GM13976 (cell line): ENCODE data around the gene YWHAG.
"Not testable (repeated sequence)": the region's sequence is repeated elsewhere in the genome, so short reads cannot be mapped to it uniquely, and the experiment has no call there.

Experiments
- DNase-seq: peaks from one replicate; pipeline ENCODE4 v3.0.0; 2012; ENCODE audit warnings: low spot score
- in situ Hi-C: fragments of 300-500 bp; cut with MboI; formaldehyde crosslinking; loops from one replicate; pipeline ENCODE4 v1.12.0; 2022; ENCODE audit warnings: low sequenced_read_pairs, mixed read lengths, inconsistent platforms; ENCODE audit not compliant: unreplicated experiment
- TF ChIP-seq, protein P1 (sequence below): IDR thresholded peaks from 2 replicates; pipeline ENCODE4 v1.5.1; 2012; ENCODE audit warnings: borderline replicate concordance, mild to moderate bottlenecking; ENCODE audit not compliant: insufficient read depth; ENCODE audit errors: extremely low read depth, missing control alignments, control extremely low read depth

The YWHAG gene

GRCh38 chr7:76296743-76297740 lies 61.7 kb downstream of the YWHAG start:
- in situ Hi-C loops, result no loop called here
- no peak for DNase-seq
- TF ChIP-seq, protein P1, sequence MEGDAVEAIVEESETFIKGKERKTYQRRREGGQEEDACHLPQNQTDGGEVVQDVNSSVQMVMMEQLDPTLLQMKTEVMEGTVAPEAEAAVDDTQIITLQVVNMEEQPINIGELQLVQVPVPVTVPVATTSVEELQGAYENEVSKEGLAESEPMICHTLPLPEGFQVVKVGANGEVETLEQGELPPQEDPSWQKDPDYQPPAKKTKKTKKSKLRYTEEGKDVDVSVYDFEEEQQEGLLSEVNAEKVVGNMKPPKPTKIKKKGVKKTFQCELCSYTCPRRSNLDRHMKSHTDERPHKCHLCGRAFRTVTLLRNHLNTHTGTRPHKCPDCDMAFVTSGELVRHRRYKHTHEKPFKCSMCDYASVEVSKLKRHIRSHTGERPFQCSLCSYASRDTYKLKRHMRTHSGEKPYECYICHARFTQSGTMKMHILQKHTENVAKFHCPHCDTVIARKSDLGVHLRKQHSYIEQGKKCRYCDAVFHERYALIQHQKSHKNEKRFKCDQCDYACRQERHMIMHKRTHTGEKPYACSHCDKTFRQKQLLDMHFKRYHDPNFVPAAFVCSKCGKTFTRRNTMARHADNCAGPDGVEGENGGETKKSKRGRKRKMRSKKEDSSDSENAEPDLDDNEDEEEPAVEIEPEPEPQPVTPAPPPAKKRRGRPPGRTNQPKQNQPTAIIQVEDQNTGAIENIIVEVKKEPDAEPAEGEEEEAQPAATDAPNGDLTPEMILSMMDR, result no peak

- no peak for DNase-seq
- in situ Hi-C loops, result no loop called here
- TF ChIP-seq, protein P1, result no peak
Observed at GRCh38 chr7:76294344-76295024, 64.3 kb downstream of the YWHAG start.

GRCh38 chr7:76293407-76293901 lies 65.3 kb downstream of the YWHAG start:
- no peak for DNase-seq
- in situ Hi-C loops, result no loop called here

DNA sequence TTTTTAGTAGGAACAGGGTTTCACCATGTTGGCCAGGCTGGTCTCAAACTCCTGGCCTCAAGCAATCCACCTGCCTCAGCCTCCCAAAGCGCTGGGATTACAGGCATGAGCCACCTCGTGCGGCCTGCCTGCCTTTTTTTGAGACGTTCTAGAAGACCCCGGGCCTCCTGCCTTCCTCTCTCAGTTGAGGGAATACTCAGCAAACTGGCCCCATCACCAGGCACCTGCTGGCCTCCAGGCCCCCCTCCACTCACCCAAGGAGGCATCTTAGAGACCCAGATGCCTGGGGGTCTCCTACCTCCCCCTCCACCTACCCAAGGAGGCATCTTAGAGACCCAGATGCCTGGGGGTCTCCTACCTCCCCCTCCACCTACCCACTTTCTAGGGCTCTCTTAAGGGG lies 65.9 kb downstream of the YWHAG start:
- in situ Hi-C loops, DNase-seq: not testable (repeated sequence)

More at GRCh38 chr7:76293407-76293901, 65.3 kb downstream of the YWHAG start:
- TF ChIP-seq, protein P1, result no peak

DNA sequence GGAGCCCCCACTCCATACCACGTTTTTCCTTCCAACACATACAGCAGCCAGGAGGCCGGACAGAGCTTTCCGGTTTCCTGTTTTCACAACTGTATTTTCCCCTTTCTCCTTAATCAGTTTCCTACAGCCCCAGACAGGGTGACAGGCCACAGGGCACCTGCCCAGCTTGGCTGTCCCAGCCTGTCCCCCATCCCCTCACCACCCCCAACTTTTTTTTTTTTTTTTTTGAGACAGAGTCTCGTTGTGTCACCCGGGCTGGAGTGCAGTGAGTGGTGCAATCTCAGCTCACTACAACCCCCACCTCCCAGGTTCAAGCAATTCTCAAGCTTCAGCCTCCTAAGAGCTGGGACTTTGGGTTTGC lies 66.6 kb downstream of the YWHAG start:
- no peak for DNase-seq
- TF ChIP-seq, protein P1, result no peak
- in situ Hi-C loops, result no loop called here

GRCh38 chr7:76291351-76292212 lies 67.2 kb downstream of the YWHAG start:
- in situ Hi-C loops, result no loop called here
- DNase-seq, result peak; percentile 94
- TF ChIP-seq, protein P1, result peak; percentile 96

- DNase-seq, in situ Hi-C loops: not testable (repeated sequence)
Observed at GRCh38 chr7:76290847-76291350, 67.9 kb downstream of the YWHAG start.
